Measurements from ENCODE around the gene CD300LF. TPM values are rescaled to one million over a fixed set of nuclear protein-coding genes. Genes with fewer than 3 reads are reported as not detected.
A peak's percentile ranks its signal among the peaks of the same experiment; 100 is the strongest.

Gene CD300LF
- total RNA-seq, 1 donor, result not detected

DNA sequence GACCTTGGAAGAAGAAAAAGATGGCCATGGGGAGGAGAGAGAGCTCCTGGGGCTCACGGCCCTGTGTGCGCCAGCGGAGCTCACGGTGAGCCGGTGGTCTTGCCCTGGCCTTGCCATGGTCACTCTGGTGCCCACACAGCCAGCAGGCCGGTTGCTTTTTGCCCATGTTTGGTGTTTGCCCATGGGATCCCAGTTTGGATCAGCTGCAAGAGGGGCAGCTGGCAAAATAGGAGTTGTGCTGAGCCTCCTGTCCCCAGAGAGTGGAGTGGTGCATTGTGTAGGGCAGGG lies 37.3 kb upstream of the CD300LF start:
- H3K4me2 ChIP-seq (ENCODE audit: insufficient read depth, low read length), result peak overlapping the region; percentile 89
- no peak overlapping the region for H3K27ac ChIP-seq (ENCODE audit: low read depth, low read length)
- TF ChIP-seq, protein P1, sequence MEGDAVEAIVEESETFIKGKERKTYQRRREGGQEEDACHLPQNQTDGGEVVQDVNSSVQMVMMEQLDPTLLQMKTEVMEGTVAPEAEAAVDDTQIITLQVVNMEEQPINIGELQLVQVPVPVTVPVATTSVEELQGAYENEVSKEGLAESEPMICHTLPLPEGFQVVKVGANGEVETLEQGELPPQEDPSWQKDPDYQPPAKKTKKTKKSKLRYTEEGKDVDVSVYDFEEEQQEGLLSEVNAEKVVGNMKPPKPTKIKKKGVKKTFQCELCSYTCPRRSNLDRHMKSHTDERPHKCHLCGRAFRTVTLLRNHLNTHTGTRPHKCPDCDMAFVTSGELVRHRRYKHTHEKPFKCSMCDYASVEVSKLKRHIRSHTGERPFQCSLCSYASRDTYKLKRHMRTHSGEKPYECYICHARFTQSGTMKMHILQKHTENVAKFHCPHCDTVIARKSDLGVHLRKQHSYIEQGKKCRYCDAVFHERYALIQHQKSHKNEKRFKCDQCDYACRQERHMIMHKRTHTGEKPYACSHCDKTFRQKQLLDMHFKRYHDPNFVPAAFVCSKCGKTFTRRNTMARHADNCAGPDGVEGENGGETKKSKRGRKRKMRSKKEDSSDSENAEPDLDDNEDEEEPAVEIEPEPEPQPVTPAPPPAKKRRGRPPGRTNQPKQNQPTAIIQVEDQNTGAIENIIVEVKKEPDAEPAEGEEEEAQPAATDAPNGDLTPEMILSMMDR (IDR thresholded peaks at IDR 0.05; ENCODE audit: extremely low read depth, low read depth, low read length), result no peak
- H3K27me3 ChIP-seq (ENCODE audit: insufficient read depth, low read length), result no peaks in the 10 kb centered on the region
- H3K9me3 ChIP-seq (ENCODE audit: low read depth, low read length), result no peaks in the 10 kb centered on the region
- H3K4me1 ChIP-seq (ENCODE audit: insufficient read depth, low read length), result peaks cover 13% of the 10 kb centered on the region
- H2AFZ ChIP-seq (ENCODE audit: low read length), result peak overlapping the region; percentile 78
- H4K20me1 ChIP-seq (ENCODE audit: insufficient read depth, low read length), result peaks cover 12% of the 10 kb centered on the region
- no peaks in the 10 kb centered on the region for H3K36me3 ChIP-seq (ENCODE audit: insufficient read depth, low read length)
- peak overlapping the region; percentile 86 for H3K4me3 ChIP-seq (ENCODE audit: insufficient read depth, low read length)
- DNase-seq (ENCODE audit: insufficient read length, low spot score, missing footprints), result peak; percentile 77
- H3K79me2 ChIP-seq (ENCODE audit: insufficient read depth, low read length), result peaks cover 44% of the 10 kb centered on the region

DNA sequence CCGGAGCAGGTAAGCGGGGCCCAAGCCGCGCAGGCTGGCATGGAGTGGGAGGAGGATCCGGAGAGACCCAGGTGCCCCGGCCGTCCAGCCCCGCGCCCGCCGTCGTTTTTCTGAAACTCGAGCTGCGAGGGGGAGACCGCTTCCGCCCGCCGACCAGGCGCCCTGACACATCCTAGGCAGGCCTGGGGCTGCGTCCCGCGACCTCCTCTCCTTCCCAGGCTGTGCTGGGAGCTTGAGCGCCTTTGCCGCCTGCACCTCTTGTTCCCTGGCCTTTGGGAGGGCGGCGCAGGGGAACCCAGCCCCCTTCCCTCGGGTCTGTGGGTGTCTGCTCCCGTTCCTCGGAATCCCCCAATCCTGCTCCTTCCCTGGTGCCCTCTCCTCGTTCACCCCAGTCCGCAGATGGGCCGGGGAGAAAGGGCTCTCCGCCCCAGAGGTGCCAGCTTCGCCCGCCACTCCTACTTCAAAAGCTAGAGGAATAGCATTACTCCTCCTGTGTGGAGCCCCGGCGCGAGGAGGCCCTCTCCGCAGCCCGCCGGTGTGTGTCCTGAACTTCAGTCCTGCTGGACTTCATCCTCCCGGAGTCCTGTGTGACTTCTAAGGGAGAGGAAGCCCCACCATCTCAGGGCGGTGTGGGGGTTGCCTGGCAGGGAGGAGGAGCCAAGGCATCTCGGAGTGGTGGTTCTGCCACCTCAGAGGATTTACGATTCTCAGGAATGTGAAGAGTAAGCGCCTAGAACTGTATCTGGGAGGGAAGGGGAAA lies 36.7 kb upstream of the CD300LF start:
- Histone ChIP-seq H3K4me3 (ENCODE audit: insufficient read depth, low read length) (peak overlapping the region; percentile 86), H3K9me3 (ENCODE audit: low read depth, low read length) (no peaks in the 10 kb centered on the region), H2AFZ (ENCODE audit: low read length) (peak overlapping the region; percentile 78), H3K4me1 (ENCODE audit: insufficient read depth, low read length) (peaks cover 13% of the 10 kb centered on the region), H3K36me3 (ENCODE audit: insufficient read depth, low read length) (no peaks in the 10 kb centered on the region), H3K4me2 (ENCODE audit: insufficient read depth, low read length) (peak overlapping the region; percentile 89), H4K20me1 (ENCODE audit: insufficient read depth, low read length) (peaks cover 10% of the 10 kb centered on the region), H3K79me2 (ENCODE audit: insufficient read depth, low read length) (peaks cover 41% of the 10 kb centered on the region), H3K27ac (ENCODE audit: low read depth, low read length) (no peak overlapping the region), H3K27me3 (ENCODE audit: insufficient read depth, low read length) (no peaks in the 10 kb centered on the region)
- TF ChIP-seq, protein P1 (IDR thresholded peaks at IDR 0.05; ENCODE audit: extremely low read depth, low read depth, low read length), result no peak
- DNase-seq (ENCODE audit: insufficient read length, low spot score, missing footprints), result peak; percentile 94

DNA sequence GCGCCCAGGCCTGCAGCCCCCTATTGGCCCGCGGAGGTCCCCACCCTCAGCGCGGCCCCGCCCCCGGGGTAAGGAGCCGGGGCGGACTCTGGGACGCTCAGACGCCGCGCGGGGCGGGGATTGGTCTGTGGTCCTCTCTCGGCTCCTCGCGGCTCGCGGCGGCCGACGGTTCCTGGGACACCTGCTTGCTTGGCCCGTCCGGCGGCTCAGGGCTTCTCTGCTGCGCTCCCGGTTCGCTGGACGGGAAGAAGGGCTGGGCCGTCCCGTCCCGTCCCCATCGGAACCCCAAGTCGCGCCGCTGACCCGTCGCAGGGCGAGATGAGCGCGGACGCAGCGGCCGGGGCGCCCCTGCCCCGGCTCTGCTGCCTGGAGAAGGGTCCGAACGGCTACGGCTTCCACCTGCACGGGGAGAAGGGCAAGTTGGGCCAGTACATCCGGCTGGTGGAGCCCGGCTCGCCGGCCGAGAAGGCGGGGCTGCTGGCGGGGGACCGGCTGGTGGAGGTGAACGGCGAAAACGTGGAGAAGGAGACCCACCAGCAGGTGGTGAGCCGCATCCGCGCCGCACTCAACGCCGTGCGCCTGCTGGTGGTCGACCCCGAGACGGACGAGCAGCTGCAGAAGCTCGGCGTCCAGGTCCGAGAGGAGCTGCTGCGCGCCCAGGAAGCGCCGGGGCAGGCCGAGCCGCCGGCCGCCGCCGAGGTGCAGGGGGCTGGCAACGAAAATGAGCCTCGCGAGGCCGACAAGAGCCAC lies 36.0 kb upstream of the CD300LF start, which contains the start of gene NHERF1:
TSS of gene NHERF1 (plus strand) at position 100 of the 750 bp plus-strand sequence. CDS start at position 319, 219 bp downstream.
- TF ChIP-seq, protein P1 (IDR thresholded peaks at IDR 0.05; ENCODE audit: extremely low read depth, low read depth, low read length), result no peak
- peak; percentile 100 for DNase-seq (ENCODE audit: insufficient read length, low spot score, missing footprints)

DNA sequence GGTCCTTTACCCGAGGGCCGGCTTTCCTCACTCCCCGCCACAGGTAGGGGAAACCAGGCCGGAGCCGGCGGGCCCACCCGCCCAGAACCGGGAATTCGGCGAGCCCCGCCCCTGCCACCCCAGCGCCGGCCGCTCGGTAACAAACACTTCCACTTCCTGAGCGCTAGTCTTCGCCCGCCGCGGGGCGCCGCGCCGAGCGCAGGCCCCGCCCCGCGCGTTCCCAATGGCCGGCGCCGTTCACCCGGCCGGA lies 35.5 kb upstream of the CD300LF start:
- no peak for DNase-seq (ENCODE audit: insufficient read length, low spot score, missing footprints)
- Histone ChIP-seq H3K27ac (ENCODE audit: low read depth, low read length) (no peak overlapping the region), H3K4me1 (ENCODE audit: insufficient read depth, low read length) (peaks cover 13% of the 10 kb centered on the region), H2AFZ (ENCODE audit: low read length) (peak overlapping the region; percentile 59), H3K36me3 (ENCODE audit: insufficient read depth, low read length) (no peaks in the 10 kb centered on the region), H3K9me3 (ENCODE audit: low read depth, low read length) (no peaks in the 10 kb centered on the region), H4K20me1 (ENCODE audit: insufficient read depth, low read length) (peaks cover 10% of the 10 kb centered on the region), H3K4me2 (ENCODE audit: insufficient read depth, low read length) (peak overlapping the region; percentile 77), H3K4me3 (ENCODE audit: insufficient read depth, low read length) (peak overlapping the region; percentile 86), H3K79me2 (ENCODE audit: insufficient read depth, low read length) (peaks cover 41% of the 10 kb centered on the region), H3K27me3 (ENCODE audit: insufficient read depth, low read length) (no peaks in the 10 kb centered on the region)
- TF ChIP-seq, protein P1 (IDR thresholded peaks at IDR 0.05; ENCODE audit: extremely low read depth, low read depth, low read length), result no peak

More for the DNA sequence above, 36.0 kb upstream of the CD300LF start, which contains the start of gene NHERF1:
- Histone ChIP-seq H4K20me1 (ENCODE audit: insufficient read depth, low read length) (peaks cover 10% of the 10 kb centered on the region), H3K9me3 (ENCODE audit: low read depth, low read length) (no peaks in the 10 kb centered on the region), H3K4me2 (ENCODE audit: insufficient read depth, low read length) (peak within 1 kb of the TSS; percentile 89), H3K4me1 (ENCODE audit: insufficient read depth, low read length) (peaks cover 13% of the 10 kb centered on the region), H3K36me3 (ENCODE audit: insufficient read depth, low read length) (no peaks in the 10 kb centered on the region), H2AFZ (ENCODE audit: low read length) (peak within 1 kb of the TSS; percentile 78), H3K79me2 (ENCODE audit: insufficient read depth, low read length) (peaks cover 41% of the 10 kb centered on the region), H3K27ac (ENCODE audit: low read depth, low read length) (no peak within 1 kb of the TSS), H3K27me3 (ENCODE audit: insufficient read depth, low read length) (no peaks in the 10 kb centered on the region), H3K4me3 (ENCODE audit: insufficient read depth, low read length) (peak within 1 kb of the TSS; percentile 86)
